ENCODE results near the gene HDHD5.

The HDHD5 gene

DNA sequence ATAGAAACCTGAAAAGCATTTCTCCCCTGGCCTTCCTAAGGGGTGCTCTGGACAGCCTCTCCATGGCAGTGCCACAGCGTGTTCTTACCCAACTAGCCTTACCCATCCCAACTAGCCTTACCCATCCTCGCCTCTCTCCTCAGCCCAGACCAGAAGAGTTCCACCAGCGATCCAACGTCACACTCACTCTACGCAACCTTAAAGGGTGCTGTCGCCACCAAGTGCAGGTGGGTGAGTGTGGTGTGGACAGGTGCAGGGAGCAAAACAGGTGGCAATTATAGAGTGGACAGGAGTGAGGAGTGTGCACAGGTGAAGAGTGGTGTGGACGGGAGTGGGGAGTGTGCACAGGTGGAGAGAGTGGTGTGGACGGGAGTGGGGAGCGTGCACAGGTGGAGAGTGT is 55.7 kb downstream of the HDHD5 start:
- TF ChIP-seq, protein P1, sequence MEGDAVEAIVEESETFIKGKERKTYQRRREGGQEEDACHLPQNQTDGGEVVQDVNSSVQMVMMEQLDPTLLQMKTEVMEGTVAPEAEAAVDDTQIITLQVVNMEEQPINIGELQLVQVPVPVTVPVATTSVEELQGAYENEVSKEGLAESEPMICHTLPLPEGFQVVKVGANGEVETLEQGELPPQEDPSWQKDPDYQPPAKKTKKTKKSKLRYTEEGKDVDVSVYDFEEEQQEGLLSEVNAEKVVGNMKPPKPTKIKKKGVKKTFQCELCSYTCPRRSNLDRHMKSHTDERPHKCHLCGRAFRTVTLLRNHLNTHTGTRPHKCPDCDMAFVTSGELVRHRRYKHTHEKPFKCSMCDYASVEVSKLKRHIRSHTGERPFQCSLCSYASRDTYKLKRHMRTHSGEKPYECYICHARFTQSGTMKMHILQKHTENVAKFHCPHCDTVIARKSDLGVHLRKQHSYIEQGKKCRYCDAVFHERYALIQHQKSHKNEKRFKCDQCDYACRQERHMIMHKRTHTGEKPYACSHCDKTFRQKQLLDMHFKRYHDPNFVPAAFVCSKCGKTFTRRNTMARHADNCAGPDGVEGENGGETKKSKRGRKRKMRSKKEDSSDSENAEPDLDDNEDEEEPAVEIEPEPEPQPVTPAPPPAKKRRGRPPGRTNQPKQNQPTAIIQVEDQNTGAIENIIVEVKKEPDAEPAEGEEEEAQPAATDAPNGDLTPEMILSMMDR (conservative IDR thresholded peaks at IDR 0.05): no peak
- no peak overlapping the region for H3K27ac ChIP-seq

GRCh38 chr22:17102297-17102667 is 56.8 kb downstream of the HDHD5 start:
- TF ChIP-seq, protein P1 (conservative IDR thresholded peaks at IDR 0.05): no peak
- no peak overlapping the region for H3K27ac ChIP-seq

- TF ChIP-seq, protein P1 (conservative IDR thresholded peaks at IDR 0.05): no peak
- H3K27ac ChIP-seq: no peak overlapping the region
Observed at GRCh38 chr22:17101475-17102296, 57.4 kb downstream of the HDHD5 start.

DNA sequence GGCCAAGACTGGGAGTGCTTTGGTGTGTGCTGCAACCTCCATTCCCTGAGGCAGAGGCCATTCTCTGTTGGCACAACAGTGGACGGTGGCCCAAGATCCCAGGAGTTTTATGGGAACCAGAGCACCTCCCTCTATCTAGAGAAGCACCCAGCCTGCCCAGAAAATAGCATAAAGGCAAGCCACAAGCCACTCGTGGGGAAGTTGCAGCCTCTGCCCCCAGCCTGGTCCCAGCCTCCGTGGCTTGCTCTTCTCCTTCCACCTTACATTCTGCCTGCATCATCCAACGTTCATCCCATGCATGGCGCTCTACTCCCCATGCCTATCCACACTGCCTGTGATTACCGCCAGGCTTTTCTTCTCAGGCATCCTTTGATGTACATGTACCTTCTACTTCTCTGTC is 58.5 kb downstream of the HDHD5 start:
- TF ChIP-seq, protein P1 (conservative IDR thresholded peaks at IDR 0.05): no peak
- no peak overlapping the region for H3K27ac ChIP-seq

- TF ChIP-seq, protein P1 (conservative IDR thresholded peaks at IDR 0.05): no peak
- no peak overlapping the region for H3K27ac ChIP-seq
Observed at GRCh38 chr22:17098379-17098819, 60.7 kb downstream of the HDHD5 start.

- TF ChIP-seq, protein P1 (conservative IDR thresholded peaks at IDR 0.05): no peak
- H3K27ac ChIP-seq: no peak overlapping the region
Observed at GRCh38 chr22:17097701-17098100, 61.4 kb downstream of the HDHD5 start.

DNA sequence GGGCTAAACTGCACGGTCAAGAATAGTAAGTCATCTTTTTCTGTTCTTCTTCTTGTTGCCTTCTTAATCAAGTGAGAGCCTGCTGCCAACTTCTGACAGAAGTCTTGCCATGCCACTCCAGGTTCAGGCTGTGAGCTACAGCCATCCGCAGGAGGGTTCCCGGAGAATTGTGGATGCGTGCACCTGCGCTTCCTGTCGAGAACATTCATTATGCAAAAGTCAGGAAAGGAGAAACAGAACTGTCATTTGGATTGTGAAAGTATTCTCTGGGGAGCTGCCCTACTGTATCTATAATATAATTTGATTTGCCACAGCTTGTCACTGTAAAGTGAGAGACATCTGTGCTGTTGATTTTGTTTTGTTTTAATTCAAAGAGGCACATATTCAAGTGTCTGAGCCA is 62.0 kb downstream of the HDHD5 start:
- TF ChIP-seq, protein P1 (conservative IDR thresholded peaks at IDR 0.05): no peak
- H3K27ac ChIP-seq: no peak overlapping the region

Measured in VCaP (cell line).